SK-N-DZ (cell line): ENCODE data around the gene RABGEF1.
"Not testable (repeated sequence)": the region's sequence is repeated elsewhere in the genome, so short reads cannot be mapped to it uniquely, and the experiment has no call there.

ENCODE experiments used
- DNase-seq: peaks from one replicate; pipeline ENCODE4 v3.0.0-alpha.2; 2015; ENCODE audit warnings: low spot score

Gene RABGEF1

DNA sequence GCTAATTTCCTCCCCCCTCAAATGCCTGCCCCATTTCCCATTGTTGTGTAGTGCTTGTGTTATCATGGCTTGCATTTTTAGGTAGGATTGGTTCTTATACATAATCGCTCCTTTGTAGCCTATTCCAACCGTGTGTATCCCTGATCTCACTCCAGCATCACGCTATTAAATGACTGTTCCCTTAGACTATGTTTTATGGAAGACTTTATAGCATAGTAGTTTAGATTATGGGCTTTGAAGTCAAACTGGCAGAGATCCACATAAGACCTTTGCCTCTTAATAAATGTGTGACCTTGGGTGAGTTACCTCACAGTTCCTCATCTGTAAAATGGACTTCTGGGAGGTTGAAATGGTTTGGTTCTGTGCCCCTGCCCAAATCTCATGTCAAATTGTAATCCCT lies 5.4 kb upstream of the RABGEF1 start:
- DNase-seq: no peak

DNA sequence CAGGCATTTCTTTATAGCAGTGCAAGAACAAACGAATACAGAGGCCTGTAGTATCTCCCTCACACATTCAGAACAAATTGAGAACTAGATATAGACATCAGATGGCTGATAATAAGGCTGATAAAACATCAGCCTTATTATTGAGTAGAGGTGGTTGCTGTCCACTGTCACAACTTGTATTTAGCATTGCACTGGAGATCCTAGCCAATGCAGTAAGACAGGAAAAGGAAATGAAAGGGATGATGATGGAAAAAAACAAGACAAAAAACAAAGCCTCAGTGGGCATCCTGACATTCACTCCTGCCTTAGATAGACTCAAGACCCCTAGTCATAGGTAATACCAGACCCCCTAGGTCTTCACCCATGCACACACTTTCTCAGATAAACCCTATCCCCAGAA lies 4.7 kb upstream of the RABGEF1 start:
- DNase-seq: no peak

DNA sequence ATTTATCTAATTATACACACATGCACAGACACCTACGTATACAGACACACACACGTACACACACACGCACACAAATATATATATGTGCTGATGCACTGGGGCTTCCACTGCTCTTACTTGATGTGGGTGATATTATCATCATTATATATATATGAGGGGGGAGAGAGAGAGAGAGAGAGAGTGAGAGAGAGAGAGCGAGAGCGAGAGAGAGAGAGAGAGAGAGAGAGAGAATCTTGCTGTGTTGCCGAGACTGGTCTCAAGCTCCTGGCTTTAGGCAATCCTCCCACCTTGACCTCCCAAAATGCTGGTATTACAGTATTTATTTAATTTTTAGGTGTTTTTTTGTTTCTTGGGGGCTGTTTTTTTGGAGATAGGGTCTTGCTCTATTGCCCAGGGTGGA lies 3.6 kb upstream of the RABGEF1 start:
- DNase-seq: no peak

DNA sequence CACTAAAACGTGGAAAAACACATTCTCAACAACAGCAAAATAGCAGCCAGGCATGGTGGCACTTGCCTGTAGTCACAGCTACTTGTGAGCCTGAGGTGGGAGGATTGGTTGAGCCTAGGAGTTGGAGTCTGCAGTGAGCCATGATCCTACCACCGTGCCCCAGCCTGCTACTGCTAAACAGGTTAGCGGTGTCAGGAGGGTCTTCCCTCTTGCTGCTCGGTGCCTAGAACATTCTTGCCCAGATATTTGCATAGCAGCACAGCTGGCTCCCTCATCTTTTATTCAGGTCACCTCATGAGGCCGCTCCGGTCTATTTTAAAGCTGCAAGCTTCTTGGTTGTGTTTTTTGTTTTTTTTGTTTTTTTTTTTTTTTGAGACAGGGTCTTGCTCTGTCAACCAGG lies 2.9 kb upstream of the RABGEF1 start:
- no peak for DNase-seq

DNA sequence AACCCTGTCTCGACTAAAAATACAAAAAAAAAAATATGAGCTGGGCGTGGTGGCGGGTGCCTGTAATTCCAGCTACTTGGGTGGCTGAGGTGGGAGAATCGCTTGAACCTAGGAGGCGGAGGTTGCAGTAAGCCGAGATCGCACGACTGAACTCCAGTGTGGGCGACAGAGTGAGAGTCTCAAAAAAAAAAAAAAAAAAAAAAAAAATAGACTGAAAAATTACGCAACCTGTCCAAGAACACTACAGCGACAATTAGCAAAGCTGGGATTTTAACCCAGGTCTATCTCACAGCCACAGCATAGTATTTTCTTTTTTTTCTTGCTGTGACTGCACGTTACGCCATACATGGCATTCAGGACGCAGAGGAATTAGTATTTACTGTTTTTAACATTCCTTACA lies 1.1 kb upstream of the RABGEF1 start:
- no peak for DNase-seq

DNA sequence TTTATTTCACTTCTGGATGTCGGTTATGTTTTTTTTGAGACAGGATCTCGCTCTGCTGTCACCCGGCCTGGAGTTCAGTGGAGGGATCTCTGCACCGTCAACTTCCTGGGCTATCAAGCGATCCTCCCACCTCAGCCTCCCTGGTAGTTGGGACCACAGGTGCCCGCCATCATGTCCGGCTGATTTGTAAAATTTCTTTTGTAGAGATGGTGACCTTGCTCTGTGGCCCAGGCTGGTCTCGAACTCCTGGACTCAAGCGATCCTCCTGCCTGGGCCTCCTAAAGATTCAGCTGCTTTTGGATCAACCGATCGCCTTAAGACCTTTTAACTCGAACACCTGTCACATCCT lies 606 bp upstream of the RABGEF1 start:
- peak; percentile 11 for DNase-seq

DNA sequence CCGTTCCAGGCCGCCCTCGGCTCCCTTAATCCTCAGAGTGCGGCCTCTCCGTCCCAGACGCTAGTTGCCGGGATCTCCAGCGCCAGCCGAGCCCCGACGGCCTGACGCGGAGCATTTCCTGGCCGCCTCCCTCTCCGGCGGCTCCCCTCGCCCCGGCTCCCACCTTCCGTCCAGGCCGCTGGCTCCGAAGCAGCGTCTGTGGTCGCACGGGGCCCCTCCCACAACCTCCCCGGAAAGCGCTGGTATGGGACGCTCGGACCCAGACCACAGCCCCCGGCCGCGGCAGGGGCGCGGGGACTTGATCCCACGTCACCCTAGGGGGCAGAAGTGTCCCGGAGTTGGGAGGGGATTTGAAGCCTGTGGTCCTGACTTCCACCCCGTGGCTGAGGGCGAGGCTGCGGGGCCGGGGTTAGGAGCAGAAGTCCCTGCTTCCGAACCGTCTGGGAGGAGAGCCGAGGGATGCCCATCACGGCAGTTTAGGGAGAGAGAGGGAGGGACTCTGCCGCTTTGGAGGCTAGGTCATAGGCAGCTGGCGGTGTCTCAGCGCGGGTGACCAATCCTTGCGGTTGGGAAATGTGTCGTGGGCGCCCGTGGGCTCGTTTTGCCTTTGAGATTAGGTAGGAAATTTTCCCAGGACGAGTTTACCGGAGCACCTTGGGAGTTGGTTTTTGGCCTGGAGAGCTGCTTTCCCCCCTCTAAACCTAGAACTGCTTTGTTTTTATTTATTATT lies 612 bp downstream of the RABGEF1 start:
- peak; percentile 70 for DNase-seq

DNA sequence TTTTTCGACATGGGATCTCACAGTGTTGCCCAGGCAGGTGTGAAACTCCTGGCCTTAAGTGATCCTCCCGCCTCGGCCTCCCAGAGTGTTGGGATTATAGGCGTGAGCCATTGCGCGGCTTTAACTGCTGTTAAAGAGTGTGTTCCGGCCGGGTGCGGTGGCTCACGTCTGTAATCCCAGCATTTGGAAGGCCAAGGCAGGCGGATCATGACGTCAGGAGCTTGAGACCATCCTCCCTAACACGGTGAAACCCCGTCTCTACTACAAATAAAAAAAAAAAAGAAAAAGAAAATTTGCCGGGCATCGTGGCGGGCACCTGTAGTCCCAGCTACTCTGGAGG lies 1.1 kb downstream of the RABGEF1 start:
- DNase-seq: no peak

DNA sequence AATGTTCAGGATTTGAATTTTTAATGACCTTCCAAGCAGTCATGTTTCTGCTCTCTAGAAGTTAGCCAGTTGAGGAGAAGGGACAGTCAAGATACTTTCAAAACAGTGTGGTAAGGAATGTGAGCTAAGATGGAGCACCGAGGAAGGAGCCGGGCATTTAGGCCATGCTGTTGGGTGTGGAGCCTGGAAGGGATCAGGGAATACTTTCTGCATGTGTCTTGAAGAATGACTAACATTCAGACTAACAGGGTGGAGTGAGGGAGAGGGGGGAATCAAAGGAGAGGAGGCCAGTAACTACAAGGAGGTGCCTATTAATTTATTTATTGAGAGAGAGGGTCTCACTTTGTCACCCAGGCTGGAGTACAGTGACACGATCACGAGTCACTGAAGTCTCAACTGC lies 1.8 kb downstream of the RABGEF1 start:
- not testable (repeated sequence) for DNase-seq

DNA sequence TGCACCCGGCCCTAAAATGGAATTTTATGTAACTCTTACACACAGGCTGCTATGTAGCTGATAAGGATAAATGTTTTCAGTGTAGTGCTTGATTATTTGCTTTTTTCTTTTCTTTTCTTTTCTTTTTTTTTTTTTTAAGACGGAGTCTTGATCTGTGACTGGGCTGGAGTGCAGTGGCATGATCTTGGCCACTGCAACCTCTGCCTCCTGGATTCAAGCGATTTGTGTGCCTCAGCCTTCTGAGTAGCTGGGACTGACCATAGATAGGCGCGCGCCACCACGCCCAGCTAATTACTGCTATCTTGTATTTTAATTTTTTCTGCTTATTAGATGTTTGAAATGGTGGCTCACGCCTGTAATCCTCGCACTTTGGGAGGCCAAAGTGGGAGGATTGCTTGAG lies 3.4 kb downstream of the RABGEF1 start:
- DNase-seq: no peak

DNA sequence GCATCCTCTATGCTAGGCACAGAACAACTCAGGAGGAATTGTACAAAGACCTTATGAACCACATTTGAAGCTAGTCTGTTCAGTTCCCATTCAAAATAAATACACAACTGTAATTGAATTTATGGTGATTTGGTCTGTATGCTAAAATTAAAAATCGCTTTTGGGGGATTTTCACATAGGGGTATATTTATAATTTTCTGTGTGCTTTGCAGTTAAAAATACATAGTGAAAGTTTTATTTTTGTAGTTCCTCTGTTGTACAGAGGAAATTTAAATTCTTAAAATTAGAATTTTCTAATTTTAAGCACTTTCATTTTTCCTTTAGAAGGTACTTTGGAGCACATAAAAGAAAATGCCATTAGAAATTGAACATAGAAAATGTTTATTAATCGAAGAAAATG lies 6.9 kb downstream of the RABGEF1 start:
- no peak for DNase-seq

DNA sequence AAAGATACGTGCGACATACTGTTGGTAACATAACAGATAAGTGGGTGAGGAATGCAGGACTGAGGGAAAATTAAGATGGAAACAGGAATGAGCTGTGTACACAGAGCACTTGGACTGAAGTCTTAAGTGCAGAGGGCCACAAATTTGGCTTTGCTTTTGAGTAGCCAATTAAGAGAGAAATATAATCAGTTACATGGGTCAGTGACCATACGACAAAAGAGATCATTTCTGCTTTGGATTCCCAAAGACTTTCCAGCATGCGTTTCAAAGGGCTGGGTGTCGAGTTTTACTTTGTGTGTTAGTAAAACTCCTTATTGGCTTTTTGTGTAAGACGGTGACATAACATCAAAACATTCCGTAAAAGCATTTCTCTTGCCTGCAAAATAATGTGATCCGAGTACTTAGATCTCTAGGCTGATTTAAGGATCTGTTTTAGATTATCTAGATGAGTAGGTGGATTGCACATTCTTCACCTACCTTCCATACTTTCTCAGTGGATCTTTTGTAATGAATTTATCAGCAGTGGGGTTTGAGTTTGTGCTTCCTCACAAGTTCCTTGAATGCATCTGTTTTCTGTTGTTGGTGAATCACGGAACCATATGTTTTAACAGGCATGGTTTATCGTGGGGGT lies 7.5 kb downstream of the RABGEF1 start:
- no peak for DNase-seq

DNA sequence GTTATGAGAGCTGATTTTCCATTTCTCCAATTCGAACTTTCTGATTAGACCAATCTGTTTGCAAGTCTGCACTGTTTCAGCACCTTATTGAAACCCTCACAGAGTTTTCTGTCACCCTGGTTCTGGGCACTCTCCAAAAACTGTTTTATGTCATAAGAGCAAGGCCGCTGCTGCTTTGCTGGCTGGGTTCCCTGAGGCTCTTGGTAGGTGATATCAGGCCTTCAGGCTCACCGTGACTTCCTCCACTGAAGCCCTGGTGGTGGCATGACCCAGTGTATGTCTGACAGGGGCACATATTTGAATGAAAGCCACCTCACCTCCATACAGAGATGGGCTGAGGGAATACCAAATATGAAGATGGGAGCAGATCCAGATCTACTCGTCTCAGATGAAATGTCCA lies 8.3 kb downstream of the RABGEF1 start:
- no peak for DNase-seq

DNA sequence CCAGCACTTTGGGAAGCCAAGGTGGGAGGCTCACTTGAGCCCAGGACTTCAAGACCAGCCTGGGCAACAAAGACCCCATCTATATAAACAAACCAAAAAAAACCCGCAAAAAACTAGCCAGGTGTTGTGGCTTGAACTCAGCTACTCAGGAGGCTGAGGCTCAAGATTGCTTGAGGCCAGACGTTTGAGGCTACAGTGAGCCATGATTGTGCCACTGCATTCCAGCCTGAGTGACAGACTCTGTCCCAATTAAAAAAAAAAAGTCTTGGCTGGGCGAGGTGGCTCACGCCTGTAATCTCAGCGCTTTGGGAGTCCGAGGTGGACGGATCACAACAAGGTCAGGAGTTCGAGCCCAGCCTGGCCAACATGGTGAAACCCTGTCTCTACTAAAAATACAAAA lies 11.4 kb downstream of the RABGEF1 start:
- DNase-seq: no peak

DNA sequence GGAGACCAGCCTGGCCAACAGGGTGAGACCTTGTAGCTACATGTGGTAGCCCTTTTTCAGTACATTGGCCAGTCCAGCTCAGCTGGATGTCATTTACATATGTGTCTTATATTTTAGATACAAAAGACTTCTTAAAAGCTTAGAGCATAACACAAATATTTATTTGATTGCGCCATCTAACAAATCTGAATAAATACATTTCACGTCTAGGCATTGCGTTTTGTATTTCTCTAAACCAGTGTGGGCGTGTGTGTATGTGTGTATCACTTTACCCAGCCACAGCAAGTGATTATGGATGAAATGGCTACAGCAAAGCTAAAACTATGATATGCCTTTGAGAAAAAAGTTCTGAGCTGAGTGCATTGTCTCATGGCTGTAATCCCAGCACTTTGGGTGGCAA lies 14.0 kb downstream of the RABGEF1 start:
- DNase-seq: no peak

DNA sequence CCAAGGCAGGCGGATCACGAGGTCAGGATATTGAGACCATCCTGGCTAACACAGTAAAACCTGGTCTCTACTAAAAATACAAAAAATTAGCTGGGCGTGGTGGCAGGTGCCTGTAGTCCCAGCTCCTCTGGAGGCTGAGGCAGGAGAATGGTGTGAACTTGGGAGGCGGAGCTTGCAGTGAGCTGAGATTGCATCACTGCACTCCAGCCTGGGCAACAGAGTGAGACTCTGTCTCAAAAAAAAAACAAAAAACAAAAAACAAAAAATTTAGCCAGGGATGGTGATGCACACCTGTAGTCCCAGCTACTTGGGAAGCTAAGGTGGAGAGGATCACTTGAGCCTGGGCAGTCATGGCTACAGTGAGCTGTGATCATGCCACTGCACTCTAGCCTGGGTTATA lies 14.5 kb downstream of the RABGEF1 start:
- not testable (repeated sequence) for DNase-seq

DNA sequence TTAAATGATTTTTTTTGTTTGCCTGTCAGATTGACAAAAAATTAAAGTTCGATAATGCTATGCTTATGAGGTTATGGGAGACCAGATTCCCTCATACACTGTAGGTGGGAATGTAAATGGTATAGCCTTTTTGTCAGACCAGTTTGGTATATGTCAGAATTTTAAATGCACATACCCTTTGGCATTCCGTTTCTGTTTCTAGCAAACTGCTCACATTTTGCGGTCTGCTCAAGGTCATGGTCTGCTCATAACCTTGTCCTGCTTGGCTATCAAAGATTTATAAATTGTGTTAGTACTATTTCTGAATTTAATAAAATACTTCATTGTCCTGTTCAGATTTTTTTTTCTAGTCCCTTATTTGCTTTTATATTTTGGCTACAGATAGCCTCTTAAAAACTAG lies 15.7 kb downstream of the RABGEF1 start:
- not testable (repeated sequence) for DNase-seq

DNA sequence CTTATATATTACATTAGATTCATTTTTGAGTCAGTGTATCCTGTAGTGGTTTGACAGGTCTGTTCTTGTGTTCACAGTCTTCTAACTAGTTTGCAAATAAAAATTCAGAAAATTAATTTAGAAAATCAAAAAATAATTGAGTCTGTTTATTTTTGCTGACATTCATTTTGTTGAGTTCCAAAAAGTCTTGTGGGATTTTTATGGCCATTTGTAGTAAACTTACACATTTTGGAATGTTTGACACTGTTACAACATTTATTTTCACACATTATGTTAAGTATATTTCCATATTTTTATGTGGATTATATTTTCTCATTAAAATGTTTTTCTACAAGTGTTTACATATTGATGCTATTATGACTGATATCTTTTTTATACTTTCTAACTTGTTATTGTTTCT lies 16.4 kb downstream of the RABGEF1 start:
- DNase-seq: no peak

DNA sequence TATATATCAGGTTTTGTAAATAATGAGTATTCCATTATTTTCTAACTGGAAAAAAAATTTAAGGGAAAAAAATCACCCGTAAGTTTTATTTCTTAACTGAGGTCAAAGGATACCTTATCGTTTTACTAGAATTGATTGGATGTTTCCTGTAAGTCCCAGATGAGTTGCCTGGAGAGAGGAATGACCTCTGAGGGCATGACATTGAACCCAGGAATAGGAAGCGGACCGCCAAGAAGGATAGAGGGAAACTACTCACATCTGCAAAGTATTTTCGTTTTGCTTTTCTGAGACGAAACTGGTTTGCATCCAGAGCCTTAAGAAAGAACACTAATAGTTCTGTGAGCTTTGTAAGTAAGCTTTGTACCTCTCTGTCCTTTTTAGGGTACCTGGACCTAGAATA lies 17.4 kb downstream of the RABGEF1 start:
- DNase-seq: no peak

DNA sequence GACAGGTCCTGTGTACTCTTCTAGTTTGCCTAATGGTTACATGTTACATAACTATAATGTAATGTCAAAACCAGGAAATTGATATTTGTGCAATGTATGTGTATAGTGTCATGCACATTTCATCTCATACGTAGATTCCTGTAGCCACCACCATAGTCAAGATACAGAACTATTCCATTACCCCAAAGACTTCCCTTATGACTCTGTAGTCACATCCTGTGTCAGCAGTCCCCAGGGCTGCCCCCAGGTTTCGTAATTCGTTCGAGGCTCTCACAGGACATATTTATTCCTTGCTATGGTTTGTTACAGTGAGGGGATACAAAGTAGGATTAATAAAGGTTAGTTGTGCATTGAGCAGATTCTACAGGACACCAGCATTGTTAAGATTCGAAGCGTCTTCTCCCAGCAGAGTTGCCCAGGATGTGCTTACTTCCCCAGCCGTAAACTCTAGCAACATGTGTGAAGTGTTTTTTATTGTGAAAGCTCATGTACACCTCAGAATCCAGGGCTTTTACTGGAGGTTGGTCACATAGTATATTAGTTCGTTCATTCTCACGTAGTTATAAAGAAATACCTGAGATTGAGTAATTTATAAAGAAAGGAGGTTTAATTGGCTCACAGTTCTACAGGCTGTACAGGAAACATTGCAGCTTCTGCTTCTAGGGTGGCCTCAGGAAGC lies 18.6 kb downstream of the RABGEF1 start:
- no peak for DNase-seq

DNA sequence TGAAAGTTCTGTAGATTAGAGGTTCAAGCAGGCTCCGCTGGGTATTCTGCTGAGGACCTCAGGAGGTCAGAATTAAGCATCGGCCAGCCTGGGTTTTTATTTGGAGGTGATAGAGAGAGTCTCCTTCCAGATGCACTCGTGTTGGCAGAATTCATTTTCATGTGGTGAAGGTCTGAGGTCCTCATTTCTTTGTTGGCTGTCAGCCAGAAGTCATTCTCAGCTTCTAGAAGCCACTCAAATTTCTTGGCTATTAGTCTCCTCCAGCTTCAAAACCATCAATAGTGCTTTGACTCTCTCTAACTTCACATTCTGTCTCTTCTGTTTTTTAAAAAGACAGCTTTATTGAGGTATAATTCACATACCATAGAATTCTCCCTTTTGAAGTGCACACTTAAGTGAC lies 22.6 kb downstream of the RABGEF1 start:
- DNase-seq: not testable (repeated sequence)

DNA sequence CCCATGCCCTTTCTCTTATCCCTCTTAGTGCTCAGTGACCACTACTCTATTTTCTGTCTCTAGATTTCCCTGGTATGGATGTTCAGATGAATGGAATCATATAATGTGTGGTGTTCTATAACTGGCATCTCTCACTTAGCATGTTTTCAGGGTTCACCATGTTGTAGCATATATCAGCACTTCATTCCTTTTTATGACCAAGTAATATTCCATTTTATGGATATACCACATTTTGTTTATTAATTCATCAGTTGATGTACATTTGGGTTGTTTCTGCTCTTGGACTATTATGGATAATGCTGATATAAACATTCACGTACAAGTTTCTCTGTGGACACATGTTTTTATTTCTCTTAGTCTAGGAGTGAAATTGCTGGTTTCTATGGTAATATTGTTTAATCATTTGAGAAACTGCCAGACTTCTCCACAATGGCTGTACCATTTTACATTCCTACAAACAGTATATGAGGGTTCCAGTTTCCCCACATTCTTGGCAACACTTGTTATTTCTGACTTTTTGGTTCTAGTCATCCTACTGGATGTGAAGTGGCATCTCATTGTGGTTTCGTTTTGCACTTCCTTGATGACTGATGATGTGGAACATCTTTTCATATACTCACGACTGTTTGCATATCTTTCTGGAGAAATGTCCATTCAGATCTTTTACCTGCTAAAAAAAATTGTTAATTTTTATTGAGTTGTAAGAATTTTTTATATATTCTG lies 23.3 kb downstream of the RABGEF1 start:
- DNase-seq: not testable (repeated sequence)

DNA sequence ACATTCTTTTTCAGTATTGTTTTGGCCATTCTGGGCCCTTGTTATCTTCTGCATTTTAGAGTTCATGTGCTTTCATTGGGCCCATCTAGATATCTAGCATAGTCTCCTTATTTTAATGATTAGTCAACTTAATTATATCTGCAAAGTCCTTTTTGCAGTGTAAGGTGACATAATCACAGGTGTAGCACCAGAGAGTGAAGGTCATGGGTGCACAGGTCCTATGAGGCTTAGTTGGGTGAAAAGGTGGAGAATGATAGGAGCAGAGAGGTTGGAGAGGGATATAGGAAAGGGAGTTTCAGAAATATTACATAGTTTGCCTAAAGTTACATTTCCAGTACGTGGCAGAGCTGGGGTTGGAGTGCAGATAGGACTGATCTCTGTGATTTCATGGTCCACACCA lies 24.4 kb downstream of the RABGEF1 start:
- not testable (repeated sequence) for DNase-seq
